NCI-H1417 (cell line): ENCODE data around the gene VIPR2.
A peak's percentile ranks its signal among the peaks of the same experiment; 100 is the strongest.
"Not testable (repeated sequence)": the region's sequence is repeated elsewhere in the genome, so short reads cannot be mapped to it uniquely, and the experiment has no call there.

ENCODE experiments used
- DNase-seq, 3 experiments: peaks; one replicate each; lab custom pipeline; 2025; lab: John Stamatoyannopoulos, UW

VIPR2 gene

GRCh38 chr7:159144758-159145489 is at the start of gene VIPR2:
TSS of gene VIPR2 (minus strand) at chr7:159144867. CDS start at chr7:159144771, 96 bp downstream.
- DNase-seq = peak in 1 of 3 experiments; percentile 25

- DNase-seq = no peak
These were observed 49.0 kb upstream of the VIPR2 start for GRCh38 chr7:159193543-159194090.

- no peak for DNase-seq
These were observed 48.2 kb upstream of the VIPR2 start for GRCh38 chr7:159192725-159193453.

- DNase-seq = no peak
These were observed 47.3 kb upstream of the VIPR2 start for GRCh38 chr7:159192013-159192412.

- peak in 1 of 3 experiments; percentile 42 for DNase-seq
These were observed 46.6 kb upstream of the VIPR2 start for GRCh38 chr7:159191236-159191635.

- DNase-seq = no peak
These were observed 43.3 kb upstream of the VIPR2 start for GRCh38 chr7:159188011-159188410.

- DNase-seq = no peak
These were observed 34.6 kb upstream of the VIPR2 start for GRCh38 chr7:159179241-159179640.

GRCh38 chr7:159177284-159177953 is 32.8 kb upstream of the VIPR2 start:
- no peak for DNase-seq

GRCh38 chr7:159175792-159176191 is 31.1 kb upstream of the VIPR2 start:
- no peak for DNase-seq

- DNase-seq = not testable (repeated sequence)
These were observed 30.4 kb upstream of the VIPR2 start for GRCh38 chr7:159175100-159175499.

- DNase-seq = no peak
These were observed 27.7 kb upstream of the VIPR2 start for GRCh38 chr7:159172400-159172799.

GRCh38 chr7:159169391-159169790 is 24.7 kb upstream of the VIPR2 start:
- no peak for DNase-seq

- no peak for DNase-seq
These were observed 22.5 kb upstream of the VIPR2 start for GRCh38 chr7:159167139-159167538.

- no peak for DNase-seq
These were observed 21.9 kb upstream of the VIPR2 start for GRCh38 chr7:159166530-159166929.

GRCh38 chr7:159165352-159165751 is 20.7 kb upstream of the VIPR2 start:
- DNase-seq = no peak

- DNase-seq = not testable (repeated sequence)
These were observed 19.1 kb upstream of the VIPR2 start for GRCh38 chr7:159163703-159164301.

- DNase-seq = not testable (repeated sequence)
These were observed 17.5 kb upstream of the VIPR2 start for GRCh38 chr7:159162050-159162626.

GRCh38 chr7:159160450-159160849 is 15.8 kb upstream of the VIPR2 start:
- DNase-seq = no peak

GRCh38 chr7:159159731-159160130 is 15.1 kb upstream of the VIPR2 start:
- no peak for DNase-seq

GRCh38 chr7:159158888-159159405 is 14.3 kb upstream of the VIPR2 start:
- DNase-seq = no peak

- no peak for DNase-seq
These were observed 13.6 kb upstream of the VIPR2 start for GRCh38 chr7:159158125-159158887.
